Measurements from ENCODE around the gene GNG2.

The GNG2 gene

DNA sequence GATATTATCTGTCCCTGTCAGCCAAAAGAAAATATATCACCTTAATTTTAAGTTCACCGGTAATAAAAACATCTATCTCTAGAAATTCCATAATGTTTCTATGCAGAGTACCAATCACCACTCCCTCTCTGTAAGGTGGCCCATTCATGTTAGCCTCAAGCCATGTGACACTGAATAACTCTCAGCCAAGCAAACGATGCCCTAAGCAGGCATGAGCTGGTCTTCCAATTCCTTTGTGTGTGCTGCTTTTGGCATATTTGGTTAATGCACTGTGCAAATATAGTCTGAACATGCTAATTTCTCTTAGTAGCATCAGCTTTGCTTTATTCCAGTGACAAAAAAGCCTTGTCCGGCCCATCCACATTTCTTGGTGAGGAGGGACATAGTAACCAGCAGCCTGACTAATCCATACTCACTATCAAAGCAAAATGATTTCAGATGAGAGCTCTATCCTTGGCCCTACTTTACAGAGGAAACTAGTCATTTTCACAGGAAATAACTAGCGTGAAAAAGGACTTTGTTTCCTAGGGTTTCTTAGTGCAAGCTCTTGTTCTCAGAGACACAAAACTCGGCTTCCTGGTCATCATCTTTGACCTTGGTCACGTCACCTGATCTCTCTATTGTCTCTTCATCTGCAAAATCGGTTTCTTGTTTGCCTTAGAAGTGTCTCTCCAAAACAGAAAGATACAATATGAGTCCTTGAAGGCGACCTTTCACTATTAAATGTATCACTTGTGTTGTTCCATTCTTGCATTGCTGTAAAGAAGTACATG is 69.7 kb downstream of the GNG2 start:
- TF ChIP-seq GATA3 (IDR thresholded peaks at IDR 0.05; ENCODE audit: low read depth, low read length) = no peak
- no peak for TF ChIP-seq GATA2 (IDR thresholded peaks at IDR 0.05; ENCODE audit: low read depth, low read length)

DNA sequence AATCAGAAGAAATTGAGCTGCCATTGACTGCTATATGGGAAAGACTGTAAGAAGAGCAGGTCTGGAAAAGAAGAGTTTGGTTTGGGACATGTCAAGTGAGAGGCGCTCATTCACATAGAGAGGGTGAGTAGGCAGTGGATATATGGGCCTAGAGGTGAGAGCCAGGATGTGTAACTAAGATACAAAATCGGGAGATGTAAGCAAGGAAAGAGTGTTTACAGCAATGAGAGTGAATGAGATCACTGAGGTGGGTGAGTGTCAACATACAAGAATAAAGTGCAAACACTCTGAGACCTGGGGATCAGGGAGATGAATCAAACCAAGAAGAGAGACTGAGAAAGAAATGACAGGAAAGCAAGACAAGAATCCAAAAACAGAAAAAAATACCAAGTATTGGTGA is 70.9 kb downstream of the GNG2 start:
- no peak for TF ChIP-seq GATA3 (IDR thresholded peaks at IDR 0.05; ENCODE audit: low read depth, low read length)
- no peak for TF ChIP-seq GATA2 (IDR thresholded peaks at IDR 0.05; ENCODE audit: low read depth, low read length)

DNA sequence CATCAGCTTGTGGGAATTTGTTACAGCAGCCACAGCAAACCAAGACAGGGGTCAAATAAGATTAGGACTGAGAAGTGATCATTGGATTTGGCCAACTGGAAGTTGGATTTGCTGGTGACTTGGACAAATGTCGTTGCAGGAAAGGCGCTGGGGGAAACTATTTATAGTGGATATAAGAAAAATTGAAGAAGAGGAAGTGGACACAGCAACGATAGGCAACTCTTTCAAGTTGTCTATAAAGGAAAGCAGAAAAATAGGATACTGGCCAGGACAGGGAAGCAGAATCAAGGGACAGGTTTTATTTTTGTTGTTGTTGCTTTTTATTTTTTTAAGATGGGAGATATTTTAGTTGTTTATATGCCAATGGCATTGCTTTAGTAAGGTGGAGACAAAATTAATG is 72.8 kb downstream of the GNG2 start:
- no peak for TF ChIP-seq GATA3 (IDR thresholded peaks at IDR 0.05; ENCODE audit: low read depth, low read length)
- no peak for TF ChIP-seq GATA2 (IDR thresholded peaks at IDR 0.05; ENCODE audit: low read depth, low read length)

DNA sequence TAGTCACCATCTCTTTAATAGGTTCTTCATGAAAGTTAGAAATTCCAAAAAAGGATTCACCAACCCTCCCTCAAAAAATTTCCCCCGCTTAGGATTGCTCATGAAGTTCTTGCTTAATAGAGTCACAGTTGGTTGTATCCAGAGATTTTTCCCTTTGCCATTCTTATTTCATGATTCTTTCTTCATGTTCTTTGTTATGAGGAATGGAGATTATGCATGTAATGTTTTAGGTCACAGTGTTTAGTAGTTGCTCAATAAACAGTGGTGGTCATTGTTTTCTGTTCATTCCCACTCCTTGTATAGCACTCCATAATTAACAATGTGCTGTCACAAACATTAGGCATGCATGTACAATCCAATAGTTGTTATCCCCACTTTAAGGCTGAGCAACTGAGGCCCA is 77.7 kb downstream of the GNG2 start:
- TF ChIP-seq GATA2 (IDR thresholded peaks at IDR 0.05; ENCODE audit: low read depth, low read length) (no peak), GATA3 (IDR thresholded peaks at IDR 0.05; ENCODE audit: low read depth, low read length) (no peak)

DNA sequence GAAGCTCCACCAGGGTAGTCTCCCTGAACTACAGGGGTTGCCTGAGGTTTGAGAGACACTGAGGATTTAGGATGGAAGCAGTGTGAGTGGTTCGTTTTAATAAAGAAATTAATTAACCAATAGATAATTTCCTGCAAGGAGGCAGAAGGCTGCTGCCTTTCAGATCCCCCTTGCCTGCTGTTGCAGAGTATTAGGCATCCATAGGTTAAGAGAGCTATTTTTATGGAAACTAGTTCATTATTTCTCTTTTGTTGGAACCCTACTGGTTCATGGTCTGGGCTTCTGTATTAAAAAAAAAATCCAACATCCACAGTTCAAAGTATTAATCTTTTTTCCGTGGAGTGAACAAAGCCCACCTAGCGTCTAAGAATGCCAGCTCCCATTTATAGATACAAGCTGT is 78.4 kb downstream of the GNG2 start:
- no peak for TF ChIP-seq GATA2 (IDR thresholded peaks at IDR 0.05; ENCODE audit: low read depth, low read length)

DNA sequence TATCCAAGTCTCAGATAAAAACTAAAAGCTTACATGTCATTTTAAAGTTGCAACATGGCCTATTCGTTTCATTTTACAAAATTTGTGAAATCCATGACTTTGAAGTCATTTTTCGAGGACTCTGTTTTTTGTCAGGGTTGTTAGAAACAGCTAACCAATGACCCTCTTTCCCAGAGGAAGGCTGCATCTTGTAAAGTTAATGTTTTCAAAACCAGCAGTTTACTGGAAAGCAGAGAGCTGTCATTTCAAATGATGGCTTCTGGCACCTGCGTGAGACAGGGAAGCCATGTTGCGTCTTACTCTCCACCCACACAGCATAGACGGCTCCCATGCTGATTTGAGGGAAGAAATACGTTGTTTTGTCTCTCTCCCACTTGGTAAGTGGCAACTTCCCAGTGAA is 78.8 kb downstream of the GNG2 start:
- TF ChIP-seq GATA2 (IDR thresholded peaks at IDR 0.05; ENCODE audit: low read depth, low read length) (no peak), GATA3 (IDR thresholded peaks at IDR 0.05; ENCODE audit: low read depth, low read length) (no peak)

DNA sequence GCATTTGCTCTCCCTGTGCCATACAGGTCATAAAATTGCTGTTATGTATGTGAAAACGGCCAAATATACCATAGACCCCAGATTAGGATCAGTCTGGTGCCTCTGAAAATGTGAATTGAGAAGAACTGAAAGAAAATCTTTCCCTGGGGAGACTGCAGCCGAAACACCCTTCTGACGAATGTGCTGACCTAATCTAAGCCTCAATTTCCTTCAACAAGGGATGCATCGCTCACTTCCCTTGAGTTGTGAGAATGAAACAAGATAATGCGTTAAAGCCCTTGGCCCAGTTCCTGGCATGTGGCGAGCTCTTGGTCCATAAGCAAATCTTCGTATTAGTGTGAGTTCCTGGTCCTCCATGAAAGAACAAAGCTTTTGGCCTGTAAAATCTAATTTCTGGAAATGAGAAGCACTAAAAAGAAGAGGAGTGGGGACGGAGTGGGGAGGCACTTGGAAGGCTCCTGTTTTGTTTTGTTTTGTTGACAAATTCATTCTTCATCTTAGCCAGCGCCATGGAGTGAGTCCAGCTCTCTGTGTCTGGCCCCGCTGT is 79.4 kb downstream of the GNG2 start:
- no peak for TF ChIP-seq GATA3 (IDR thresholded peaks at IDR 0.05; ENCODE audit: low read depth, low read length)
- TF ChIP-seq GATA2 (IDR thresholded peaks at IDR 0.05; ENCODE audit: low read depth, low read length) = no peak

DNA sequence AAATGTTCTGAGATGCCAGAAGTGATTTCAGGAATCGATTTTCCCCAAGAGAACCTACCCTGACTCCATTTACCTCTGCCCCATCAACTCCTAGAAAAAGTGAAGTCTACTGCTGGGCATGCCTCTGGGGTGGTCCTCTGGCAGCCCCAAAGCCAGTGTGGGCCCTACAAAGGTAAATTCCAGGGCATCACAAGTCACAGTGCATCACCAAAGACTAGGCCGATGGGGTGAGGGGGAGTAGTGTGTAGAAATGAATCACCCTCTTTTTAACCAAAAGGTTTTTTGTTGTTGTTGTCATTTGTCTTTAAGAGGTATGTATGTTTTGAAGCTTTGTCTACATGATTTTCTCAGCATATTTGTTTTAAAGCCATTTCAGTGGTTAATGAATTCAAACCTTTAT is 82.6 kb downstream of the GNG2 start:
- TF ChIP-seq GATA3 (IDR thresholded peaks at IDR 0.05; ENCODE audit: low read depth, low read length) (no peak), GATA2 (IDR thresholded peaks at IDR 0.05; ENCODE audit: low read depth, low read length) (no peak)

DNA sequence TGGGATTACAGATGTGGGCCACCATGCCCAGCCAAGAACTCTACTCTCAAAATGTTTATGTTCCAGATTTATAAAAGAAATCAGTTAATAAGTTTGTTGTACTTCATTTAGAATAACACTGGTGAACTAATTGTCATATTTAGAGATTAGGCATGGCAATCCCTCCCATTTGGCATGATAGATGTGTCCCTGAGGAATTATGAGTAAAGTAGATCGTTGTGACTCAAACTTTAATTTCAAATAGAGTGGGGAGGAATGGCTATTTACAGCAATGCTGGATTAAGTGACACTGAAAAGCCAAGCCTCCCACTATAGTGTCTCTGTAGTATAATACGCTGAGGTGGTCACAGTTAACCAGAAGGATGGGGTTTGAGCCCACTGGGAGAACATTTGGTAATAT is 89.6 kb downstream of the GNG2 start:
- TF ChIP-seq GATA2 (IDR thresholded peaks at IDR 0.05; ENCODE audit: low read depth, low read length) = no peak

DNA sequence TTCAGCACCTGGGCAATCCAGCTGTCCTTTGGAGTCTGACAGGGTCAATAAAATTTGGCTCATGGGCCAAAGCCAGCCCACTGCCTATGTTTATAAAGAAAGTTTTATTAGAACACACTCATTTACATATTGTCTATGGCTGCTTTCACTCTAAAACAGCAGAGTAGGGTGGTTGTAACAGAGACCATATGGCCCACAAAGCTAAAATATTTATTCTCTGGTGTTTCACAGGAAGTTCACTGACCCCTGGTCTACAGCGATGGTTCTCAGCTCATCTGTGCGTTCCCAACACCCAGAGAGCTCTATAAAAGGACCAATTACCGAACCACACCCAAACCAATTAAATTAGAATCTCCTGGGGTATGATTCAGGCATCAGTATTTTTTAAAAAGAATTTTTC is 91.2 kb downstream of the GNG2 start:
- no peak for TF ChIP-seq GATA3 (IDR thresholded peaks at IDR 0.05; ENCODE audit: low read depth, low read length)
- TF ChIP-seq GATA2 (IDR thresholded peaks at IDR 0.05; ENCODE audit: low read depth, low read length) = no peak

DNA sequence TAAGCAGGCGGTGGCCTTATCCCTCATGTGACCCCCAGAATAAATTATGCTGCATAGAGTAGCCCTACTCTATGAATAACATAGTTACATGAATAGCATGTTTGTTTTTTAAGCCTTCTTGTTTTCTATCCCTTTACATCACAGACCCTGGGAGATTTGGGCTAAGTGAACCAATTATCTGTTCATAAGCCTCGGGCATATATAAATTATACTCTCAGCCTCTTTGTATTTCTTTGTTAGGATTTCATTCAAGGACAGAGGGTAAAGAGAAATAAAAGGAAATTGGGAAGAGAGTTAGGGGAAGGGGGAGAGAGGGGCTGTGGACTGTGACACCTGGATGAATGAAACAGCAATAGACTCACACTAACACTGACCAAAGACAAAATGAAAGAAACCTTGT is 93.6 kb downstream of the GNG2 start:
- TF ChIP-seq GATA3 (IDR thresholded peaks at IDR 0.05; ENCODE audit: low read depth, low read length) = no peak

DNA sequence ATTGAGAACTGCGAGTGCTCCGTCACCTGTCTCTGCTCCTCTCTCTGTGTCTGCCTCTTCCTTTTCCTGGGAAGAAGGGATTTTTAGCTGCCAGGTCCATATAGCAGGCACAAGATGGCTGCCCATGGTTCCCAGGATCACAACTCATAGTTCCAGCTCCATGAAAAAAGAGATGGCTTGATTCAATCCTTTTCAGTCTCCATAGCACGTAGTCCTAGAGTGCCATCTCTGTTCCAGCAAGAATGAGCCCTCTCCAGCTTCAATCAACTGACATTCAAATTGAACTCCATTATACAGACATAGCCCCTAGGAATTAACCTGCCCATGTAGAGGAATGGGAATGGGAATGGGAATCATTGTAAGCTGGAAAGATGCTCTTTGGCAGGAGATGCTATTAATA is 94.2 kb downstream of the GNG2 start:
- no peak for TF ChIP-seq GATA2 (IDR thresholded peaks at IDR 0.05; ENCODE audit: low read depth, low read length)
- no peak for TF ChIP-seq GATA3 (IDR thresholded peaks at IDR 0.05; ENCODE audit: low read depth, low read length)

DNA sequence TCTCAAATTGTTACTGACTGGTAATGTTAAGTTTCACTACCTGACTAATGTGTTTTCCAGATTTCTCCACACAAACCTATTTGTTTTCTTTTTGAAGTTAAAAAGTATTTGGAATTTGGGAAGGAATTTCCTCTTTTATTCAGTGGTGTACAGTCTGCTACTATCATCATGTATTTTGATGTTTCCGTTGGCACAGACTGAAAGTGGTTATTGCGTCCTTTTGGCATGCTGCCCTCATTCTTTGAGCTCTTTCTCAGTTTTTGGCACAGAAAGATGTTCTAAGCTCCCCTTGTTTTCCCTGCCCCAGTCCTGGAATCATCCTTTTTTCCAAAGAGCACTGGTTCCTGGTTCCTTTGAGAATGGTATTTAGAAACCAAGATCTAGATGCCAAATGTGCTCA is 97.5 kb downstream of the GNG2 start:
- TF ChIP-seq GATA2 (IDR thresholded peaks at IDR 0.05; ENCODE audit: low read depth, low read length) = no peak
- no peak for TF ChIP-seq GATA3 (IDR thresholded peaks at IDR 0.05; ENCODE audit: low read depth, low read length)

DNA sequence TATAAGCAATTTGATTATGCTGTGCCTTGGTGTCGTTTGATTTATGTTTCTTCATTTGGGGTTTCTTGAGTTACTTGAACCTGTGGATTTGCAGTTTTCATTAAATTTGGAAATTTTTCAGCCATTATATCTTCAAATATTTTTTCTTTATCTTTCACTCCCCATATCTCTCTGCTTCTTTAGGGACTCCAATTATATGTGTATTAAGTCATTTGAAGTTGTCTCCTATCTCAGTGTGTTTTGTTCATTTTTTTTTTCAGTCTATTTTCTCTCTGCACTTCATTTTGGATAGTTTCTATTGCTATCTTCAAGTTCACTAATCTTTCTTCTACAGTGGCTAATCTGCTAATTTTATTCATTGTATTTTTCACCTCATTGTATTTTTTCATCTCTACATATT is 99.5 kb downstream of the GNG2 start:
- TF ChIP-seq GATA3 (IDR thresholded peaks at IDR 0.05; ENCODE audit: low read depth, low read length) (no peak), GATA2 (IDR thresholded peaks at IDR 0.05; ENCODE audit: low read depth, low read length) (no peak)

DNA sequence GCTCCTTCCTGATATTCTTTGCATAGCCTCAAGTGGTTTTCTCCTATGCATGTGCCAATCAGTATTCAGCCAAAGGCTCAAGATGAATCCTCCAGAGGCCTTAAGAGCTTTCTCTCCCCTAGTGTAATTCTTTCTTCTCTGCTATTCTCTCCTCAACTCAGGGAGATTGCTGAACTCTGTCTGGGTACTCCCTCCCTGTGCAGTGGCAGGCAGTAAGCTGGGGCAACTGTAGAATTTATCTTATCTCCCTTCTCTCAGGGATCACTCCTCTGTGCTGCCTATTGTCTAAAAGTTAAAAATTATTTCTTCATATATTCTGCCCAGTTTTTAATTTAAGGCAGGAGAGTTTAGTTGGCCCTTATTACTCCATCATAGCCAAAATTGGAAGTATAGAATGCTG is 100.5 kb downstream of the GNG2 start:
- TF ChIP-seq GATA2 (IDR thresholded peaks at IDR 0.05; ENCODE audit: low read depth, low read length) (no peak), GATA3 (IDR thresholded peaks at IDR 0.05; ENCODE audit: low read depth, low read length) (no peak)

DNA sequence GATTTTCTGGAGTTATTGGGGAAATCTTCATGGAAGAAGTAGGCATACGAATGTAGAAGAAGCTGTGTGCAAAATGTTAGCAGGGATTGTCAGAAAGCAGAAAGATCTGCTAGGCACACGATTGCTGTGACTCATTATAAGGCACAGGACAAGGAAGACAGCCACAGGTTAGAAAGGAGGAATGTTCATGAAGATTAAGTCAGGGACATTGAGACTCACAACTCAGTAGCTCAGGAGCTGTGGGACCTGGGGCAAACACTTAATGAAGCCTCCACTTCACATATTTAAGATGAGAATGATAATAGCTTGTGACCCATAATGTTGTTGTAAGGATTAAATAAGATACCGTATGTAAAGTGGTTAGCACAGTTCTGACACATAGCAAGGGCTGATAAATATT is 102.3 kb downstream of the GNG2 start:
- no peak for TF ChIP-seq GATA2 (IDR thresholded peaks at IDR 0.05; ENCODE audit: low read depth, low read length)
- no peak for TF ChIP-seq GATA3 (IDR thresholded peaks at IDR 0.05; ENCODE audit: low read depth, low read length)
